Measurements from ENCODE around the gene CBFA2T3.

CBFA2T3 gene

GRCh38 chr16:88936556-88937205 is 40.3 kb downstream of the CBFA2T3 start:
- no peak for DNase-seq

GRCh38 chr16:88936008-88936555 is 40.9 kb downstream of the CBFA2T3 start:
- no peak for DNase-seq

- DNase-seq: no peak
These were observed 42.8 kb downstream of the CBFA2T3 start for GRCh38 chr16:88934066-88934667.

GRCh38 chr16:88932929-88933328 is 44.1 kb downstream of the CBFA2T3 start:
- no peak for DNase-seq

- no peak for DNase-seq
These were observed 45.1 kb downstream of the CBFA2T3 start for GRCh38 chr16:88931936-88932335.

- DNase-seq: no peak
These were observed 45.6 kb downstream of the CBFA2T3 start for GRCh38 chr16:88931373-88931900.

- no peak for DNase-seq
These were observed 46.3 kb downstream of the CBFA2T3 start for GRCh38 chr16:88930716-88931115.

GRCh38 chr16:88929091-88929445 is 47.9 kb downstream of the CBFA2T3 start:
- no peak for DNase-seq

- DNase-seq: no peak
These were observed 48.5 kb downstream of the CBFA2T3 start for GRCh38 chr16:88928405-88929090.

- no peak for DNase-seq
These were observed 49.3 kb downstream of the CBFA2T3 start for GRCh38 chr16:88927661-88928060.

- no peak for DNase-seq
These were observed 50.0 kb downstream of the CBFA2T3 start for GRCh38 chr16:88927010-88927409.

GRCh38 chr16:88926374-88926990 is 50.5 kb downstream of the CBFA2T3 start:
- DNase-seq: no peak

- no peak for DNase-seq
These were observed 51.5 kb downstream of the CBFA2T3 start for GRCh38 chr16:88925540-88925887.

GRCh38 chr16:88924834-88925539 is 52.0 kb downstream of the CBFA2T3 start:
- no peak for DNase-seq

- DNase-seq: no peak
These were observed 52.8 kb downstream of the CBFA2T3 start for GRCh38 chr16:88923926-88924833.

- no peak for DNase-seq
These were observed 53.6 kb downstream of the CBFA2T3 start for GRCh38 chr16:88923450-88923849.

- no peak for DNase-seq
These were observed 54.1 kb downstream of the CBFA2T3 start for GRCh38 chr16:88922826-88923410.

- no peak for DNase-seq
These were observed 54.7 kb downstream of the CBFA2T3 start for GRCh38 chr16:88922114-88922825.

GRCh38 chr16:88921591-88921990 is 55.4 kb downstream of the CBFA2T3 start:
- DNase-seq: no peak

Data from activated CD4-positive, alpha-beta T cell treated with anti-CD3 and anti-CD28 coated beads, Interleukin-2, amount 50 U/mL, for 4 hours (primary cell).